Measurements from ENCODE around the gene EVC2. TPM values are rescaled to one million over a fixed set of nuclear protein-coding genes. Genes with fewer than 3 reads are reported as not detected.

Gene EVC2
- total RNA-seq, 4 donors from 2014 or later, result 0.20 to 10.5 (median 3.9) TPM

DNA sequence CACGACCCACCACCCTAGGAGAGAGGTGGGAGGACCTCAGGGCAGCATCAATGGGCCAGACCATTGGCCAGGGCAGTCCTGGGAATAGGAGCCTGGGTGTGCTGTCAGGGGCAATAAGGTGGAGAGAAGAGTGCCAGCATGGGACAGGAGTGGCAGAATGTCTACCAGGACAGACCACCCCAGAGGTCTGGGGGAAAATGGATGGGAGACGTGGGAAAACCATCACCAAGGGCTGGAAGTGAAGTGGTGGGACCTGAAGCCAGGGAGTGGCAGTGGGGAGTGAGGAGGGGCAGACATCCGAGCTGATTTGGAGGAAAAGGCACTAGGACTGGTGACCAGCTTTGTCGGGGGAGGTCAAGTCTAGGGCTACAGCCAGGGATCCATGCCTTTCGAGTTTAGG is 993 bp downstream of the EVC2 start:
- DNase-seq, result no peak
- intact Hi-C loops (cut with DNase I; ENCODE audit: low total_unique reads) (no loop called here), in situ Hi-C loops (cut with MboI; ENCODE audit: low pct_ligation_motif_present in 1 of 4, low pct_unique_long_range_greater_than_20kb in 1 of 4, low sequenced_read_pairs in 3 of 4) (no loop called here)
- H3K4me3 ChIP-seq, result peak overlapping the region in 3 of 4 donors; percentile 40 to 62 (median 45)
- no peaks in the 10 kb centered on the region for H3K36me3 ChIP-seq
- 38 to 42% methylated on average over 5 of the region's 5 CpGs for WGBS, 2 donors (ENCODE audit: low coverage in 1 of 2)
- peaks cover 4 to 24% (median 10%) of the 10 kb centered on the region in 4 donors for H3K4me1 ChIP-seq
- peaks cover 48% of the 10 kb centered on the region for H3K27me3 ChIP-seq
- TF ChIP-seq EP300 (IDR thresholded peaks at IDR 0.05; ENCODE audit: low read depth), result no peak
- TF ChIP-seq POLR2A (IDR thresholded peaks at IDR 0.05), result no peak
- TF ChIP-seq CTCF (IDR thresholded peaks at IDR 0.05), result no peak
- no peak for TF ChIP-seq POLR2AphosphoS5 (IDR thresholded peaks at IDR 0.05)
- H3K9me3 ChIP-seq, result no peaks in the 10 kb centered on the region
- H3K27ac ChIP-seq, result no peak overlapping the region

GRCh38 chr4:5706486-5707290 is 1.7 kb downstream of the EVC2 start:
- intact Hi-C loops (cut with DNase I; ENCODE audit: low total_unique reads), result no loop called here
- Histone ChIP-seq H3K27ac (no peak overlapping the region), H3K36me3 (no peaks in the 10 kb centered on the region), H3K4me1 (peaks cover 4 to 22% (median 8%) of the 10 kb centered on the region in 4 donors), H3K27me3 (peaks cover 41% of the 10 kb centered on the region), H3K9me3 (no peaks in the 10 kb centered on the region), H3K4me3 (no peak overlapping the region)
- 80 to 82% methylated on average over 4 to 11 of the region's 11 CpGs for WGBS, 2 donors (ENCODE audit: low coverage in 1 of 2)
- in situ Hi-C loops (cut with MboI; ENCODE audit: low pct_ligation_motif_present in 1 of 4, low pct_unique_long_range_greater_than_20kb in 1 of 4, low sequenced_read_pairs in 3 of 4), result no loop called here
- DNase-seq, result no peak
- TF ChIP-seq POLR2AphosphoS5 (IDR thresholded peaks at IDR 0.05) (no peak), CTCF (IDR thresholded peaks at IDR 0.05) (no peak), POLR2A (IDR thresholded peaks at IDR 0.05) (no peak)

GRCh38 chr4:5705647-5706320 is 2.6 kb downstream of the EVC2 start:
- TF ChIP-seq POLR2AphosphoS5 (IDR thresholded peaks at IDR 0.05), result no peak
- no peak for TF ChIP-seq CTCF (IDR thresholded peaks at IDR 0.05)
- no peak for TF ChIP-seq POLR2A (IDR thresholded peaks at IDR 0.05)
- no peak for TF ChIP-seq EP300 (IDR thresholded peaks at IDR 0.05; ENCODE audit: low read depth)
- peaks cover 4 to 20% (median 8%) of the 10 kb centered on the region in 4 donors for H3K4me1 ChIP-seq
- DNase-seq, result no peak
- H3K27ac ChIP-seq, result no peak overlapping the region
- WGBS, 2 donors (ENCODE audit: low coverage in 1 of 2), result 71 to 100% methylated on average over 2 to 5 of the region's 5 CpGs
- H3K4me3 ChIP-seq, result no peak overlapping the region
- peaks cover 34% of the 10 kb centered on the region for H3K27me3 ChIP-seq
- H3K36me3 ChIP-seq, result no peaks in the 10 kb centered on the region
- in situ Hi-C loops (cut with MboI; ENCODE audit: low pct_ligation_motif_present in 1 of 4, low pct_unique_long_range_greater_than_20kb in 1 of 4, low sequenced_read_pairs in 3 of 4), result no loop called here
- H3K9me3 ChIP-seq, result no peaks in the 10 kb centered on the region
- intact Hi-C loops (cut with DNase I; ENCODE audit: low total_unique reads), result no loop called here

- no peak for TF ChIP-seq CTCF (IDR thresholded peaks at IDR 0.05)
- no peak for TF ChIP-seq POLR2AphosphoS5 (IDR thresholded peaks at IDR 0.05)
- no peak for TF ChIP-seq EP300 (IDR thresholded peaks at IDR 0.05; ENCODE audit: low read depth)
- TF ChIP-seq POLR2A (IDR thresholded peaks at IDR 0.05), result no peak
- intact Hi-C loops (cut with DNase I; ENCODE audit: low total_unique reads), result no loop called here
- Histone ChIP-seq H3K4me3 (no peak overlapping the region), H3K27me3 (peaks cover 21% of the 10 kb centered on the region), H3K36me3 (no peaks in the 10 kb centered on the region), H3K9me3 (no peaks in the 10 kb centered on the region), H3K4me1 (peaks cover 4 to 15% (median 8%) of the 10 kb centered on the region in 4 donors), H3K27ac (no peak overlapping the region)
- in situ Hi-C loops (cut with MboI; ENCODE audit: low pct_ligation_motif_present in 1 of 4, low pct_unique_long_range_greater_than_20kb in 1 of 4, low sequenced_read_pairs in 3 of 4), result no loop called here
- 85 to 94% methylated on average over 6 of the region's 6 CpGs for WGBS, 2 donors (ENCODE audit: low coverage in 1 of 2)
- DNase-seq, result no peak
Measured at GRCh38 chr4:5704276-5704675, 4.1 kb downstream of the EVC2 start.
